Measurements from ENCODE around the gene DPF3. TPM values are rescaled to one million over a fixed set of nuclear protein-coding genes. Genes with fewer than 3 reads are reported as not detected.

Gene DPF3
- total and polyA plus RNA-seq, 9 of the 15 experiments (the other 6 are each of a cell fraction or from before 2014, with no cell fraction given) = 0.21 to 4.9 (median 1.2) TPM

- TF ChIP-seq HNRNPL (IDR thresholded peaks at IDR 0.05; ENCODE audit: low read depth, low read length) = no peak
- TF ChIP-seq NEUROD1 (IDR thresholded peaks at IDR 0.05; ENCODE audit: borderline replicate concordance, low read depth, low read length, partially characterized antibody) = no peak
- no peak for TF ChIP-seq TEAD4 (IDR thresholded peaks at IDR 0.05; ENCODE audit: low read length)
- TF ChIP-seq TEAD4 (CRISPR knock-in tag; IDR thresholded peaks at IDR 0.05; ENCODE audit: borderline replicate concordance) = no peak
- TF ChIP-seq POU5F1 (IDR thresholded peaks at IDR 0.05; ENCODE audit: borderline replicate concordance, low read depth, low read length, partially characterized antibody) = no peak
- TF ChIP-seq MCM5 (IDR thresholded peaks at IDR 0.05; ENCODE audit: low read depth) = no peak
- TF ChIP-seq ZNF143 (CRISPR knock-in tag; IDR thresholded peaks at IDR 0.05) = peak; percentile 53; the same call in 1 of the 2 replicates
- peak; percentile 55 for TF ChIP-seq NFYB (IDR thresholded peaks at IDR 0.05; ENCODE audit: extremely low read depth, insufficient read length)
Measured at GRCh38 chr14:72847721-72848120, 46.2 kb downstream of the DPF3 start (continued).

GRCh38 chr14:72845683-72846082 lies 48.2 kb downstream of the DPF3 start:
- ChIA-PET POLR2A (interaction anchor here (0.6 to 0.7 kb wide), 2 partner anchors 9 to 10 kb away, joined by 3 read pairs; no protein-coding TSS in a partner anchor), CTCF (ENCODE audit: low intra/inter-chr PET ratio) (no interaction called here)
- no peaks in the 10 kb centered on the region for H3K9me3 ChIP-seq (replicated peaks; ENCODE audit: control insufficient read depth, insufficient read depth, low read depth, low read length)
- no peak overlapping the region for H3K9ac ChIP-seq (ENCODE audit: insufficient read depth in 1 of 2, low read depth in 2 of 2, low read length in 2 of 2)
- H3K27ac ChIP-seq (ENCODE audit: extremely low read depth, low read depth, low read length) = no peak overlapping the region
- no peaks in the 10 kb centered on the region for H3K4me1 ChIP-seq (replicated peaks in 1 of 2; ENCODE audit: control insufficient read depth in 2 of 2, insufficient read depth in 2 of 2, low read length in 2 of 2)
- no peaks in the 10 kb centered on the region for H3K27me3 ChIP-seq (ENCODE audit: control insufficient read depth in 2 of 2, insufficient read depth in 2 of 2, low read length in 2 of 2)
- ATAC-seq (no peak), FAIRE-seq (no peak), DNase-seq (ENCODE audit: extremely low read depth in 1 of 4, low spot score in 3 of 4) (no peak)
- 40% methylated on average over 4 of the region's 4 CpGs for WGBS (ENCODE audit: insufficient coverage, low coverage, missing lambda C conversion rate)
- H3K79me2 ChIP-seq (ENCODE audit: control insufficient read depth, insufficient read depth, low read length) = no peaks in the 10 kb centered on the region
- no peak overlapping the region for H3K4me2 ChIP-seq (ENCODE audit: insufficient read depth, low read length)
- intact Hi-C loops (cut with micrococcal nuclease) = no loop called here
- no TSS peak for BruUV-seq (replicated peaks)
- H3K9me1 ChIP-seq (ENCODE audit: control insufficient read depth, insufficient read depth, low read length) = no peaks in the 10 kb centered on the region
- in situ Hi-C loops (cut with MboI) = no loop called here
- H2AFZ ChIP-seq (ENCODE audit: low read depth, low read length) = no peak overlapping the region
- no peaks in the 10 kb centered on the region for H4K20me1 ChIP-seq (replicated peaks; ENCODE audit: control insufficient read depth, insufficient read depth, low read length)
- no peaks in the 10 kb centered on the region for H3K36me3 ChIP-seq (ENCODE audit: control insufficient read depth, insufficient read depth, low read length)
- TF ChIP-seq IFI16 (CRISPR knock-in tag; IDR thresholded peaks at IDR 0.05) (no peak), SAP30 (IDR thresholded peaks at IDR 0.05; ENCODE audit: borderline replicate concordance, insufficient read depth, low read depth, low read length, poor library complexity, severe bottlenecking) (no peak), PTBP1 (IDR thresholded peaks at IDR 0.05; ENCODE audit: low read depth, low read length) (no peak)
- no peak overlapping the region for H3K4me3 ChIP-seq

Measured in K562 (cell line).